Transverse colon (tissue), 4 donors: ENCODE results near the gene BIN2. TPM values are rescaled to one million over a fixed set of nuclear protein-coding genes. Genes with fewer than 3 reads are reported as not detected.
"Not testable (repeated sequence)": the region's sequence is repeated elsewhere in the genome, so short reads cannot be mapped to it uniquely, and the experiment has no call there.

ENCODE experiments used
- DNase-seq: peaks from one replicate; pipeline ENCODE4 v3.0.0-alpha.2; 2019
- H3K27ac ChIP-seq, 4 donors: fragments of 200-600 bp; sonication (generic); 2 replicates each; pipeline ENCODE4 v1.5.1; 2016 to 2018; ENCODE audit warnings: inconsistent platforms in 4 of 4
- H3K27me3 ChIP-seq: fragments of 200-600 bp; sonication (generic); 2 replicates; pipeline ENCODE4 v1.5.1; 2017; ENCODE audit warnings: inconsistent platforms
- H3K36me3 ChIP-seq, 4 donors: fragments of 200-600 bp; sonication (generic); 2 replicates each; pipeline ENCODE4 v1.5.1; 2017 to 2019; ENCODE audit warnings: inconsistent platforms in 4 of 4
- H3K4me1 ChIP-seq, 4 donors: fragments of 200-600 bp; sonication (generic); 2 replicates each; pipeline ENCODE4 v1.5.1; 2017 to 2020; ENCODE audit warnings: inconsistent platforms in 4 of 4
- H3K4me3 ChIP-seq, 4 donors: fragments of 200-600 bp; sonication (generic); 1 replicate in 1 of 4; 2 replicates in 3 of 4; pipeline versions ENCODE4 v1.5.1 to v1.6.1; 2017 to 2019; ENCODE audit warnings: inconsistent platforms in 4 of 4
- H3K9me3 ChIP-seq, 2 donors: fragments of 200-600 bp; sonication (generic); 2 replicates each; pipeline ENCODE4 v1.5.1; 2017 to 2019; ENCODE audit warnings: inconsistent platforms in 2 of 2
- EP300 ChIP-seq: sonication (generic); formaldehyde crosslinking; IDR thresholded peaks from one replicate; pipeline ENCODE4 v1.6.1; 2017; ENCODE audit warnings: antibody characterized with exemption, low read depth
- POLR2A ChIP-seq: fragments of 450-650 bp; IDR thresholded peaks from one replicate; pipeline ENCODE4 v1.6.1; 2016; ENCODE audit warnings: antibody characterized with exemption, mild to moderate bottlenecking, moderate library complexity
- POLR2AphosphoS5 ChIP-seq, 3 donors: sonication (generic); formaldehyde crosslinking; IDR thresholded peaks; one replicate each; pipeline ENCODE4 v1.6.1; 2016; ENCODE audit warnings: antibody characterized with exemption in 3 of 3
- WGBS, 2 donors: methylation state at CpG; one replicate each; pipeline ENCODE4 v1.1.5; 2018; ENCODE audit warnings: low coverage in 1 of 2; 5-methylcytosine and 5-hydroxymethylcytosine counted together
- in situ Hi-C, 4 donors: fragments of 200-750 bp; cut with MboI; loops; one replicate each; pipeline versions ENCODE4 v1.15.0 to v1.15.1; 2017; ENCODE audit warnings: low sequenced_read_pairs in 3 of 4, low pct_ligation_motif_present in 1 of 4, low pct_unique_long_range_greater_than_20kb in 1 of 4
- intact Hi-C: fragments of 100-400 bp; cut with DNase I; formaldehyde crosslinking; loops from one replicate; pipeline ENCODE4 v1.15.1; 2023; ENCODE audit warnings: low total_unique reads
- total RNA-seq, 4 donors: library from RNA; depleted of rRNA; stranded (reverse); fragments of >200 nt; gene quantifications; one replicate each; pipeline ENCODE4 v1.1.0, GENCODE V29; 2016
- TF ChIP-seq, protein P1 (sequence below), 5 experiments: fragments of 200-600 bp in 3 of 5; fragments of 450-650 bp in 2 of 5; sonication (generic) in 3 of 5; IDR thresholded peaks; 1 replicate in 2 of 5; 2 replicates in 3 of 5; pipeline ENCODE4 v1.5.1; 2016 to 2017; ENCODE audit warnings: antibody characterized with exemption in 5 of 5, inconsistent platforms in 3 of 5, mild to moderate bottlenecking in 2 of 5, moderate library complexity in 1 of 5

Gene BIN2
- total RNA-seq, 4 donors from 2014 or later = 4.0 to 28.8 (median 9.0) TPM

DNA sequence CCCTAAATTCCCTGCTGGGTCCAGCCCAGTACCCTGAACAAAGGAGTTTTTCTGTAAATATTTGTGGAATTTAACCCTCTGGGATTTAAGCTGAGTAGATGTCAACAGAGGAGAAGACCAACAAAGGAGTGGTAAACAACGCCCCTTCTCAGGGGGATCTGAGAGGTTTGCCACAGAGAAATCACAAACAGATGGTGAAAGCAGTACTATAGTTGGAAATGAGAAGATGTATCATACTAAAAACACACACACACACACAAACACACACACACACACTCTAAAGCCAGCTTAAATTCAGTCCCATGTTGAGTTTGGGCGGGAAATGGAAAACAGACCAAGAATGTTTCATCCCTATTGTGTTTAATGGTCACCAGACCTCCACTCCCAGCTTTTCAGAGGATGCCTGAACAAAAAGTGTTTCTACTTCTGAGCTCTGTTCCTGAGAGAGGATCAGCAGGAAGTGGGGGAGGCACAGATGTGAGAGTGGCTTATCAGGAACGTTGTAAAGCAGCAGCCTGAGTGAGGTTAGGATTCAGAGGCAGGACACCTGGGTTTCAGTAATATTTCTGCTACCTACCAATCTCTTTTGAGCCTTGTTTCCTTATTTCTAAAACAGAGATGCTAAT lies 3.2 kb downstream of the BIN2 start:
- TF ChIP-seq, protein P1, sequence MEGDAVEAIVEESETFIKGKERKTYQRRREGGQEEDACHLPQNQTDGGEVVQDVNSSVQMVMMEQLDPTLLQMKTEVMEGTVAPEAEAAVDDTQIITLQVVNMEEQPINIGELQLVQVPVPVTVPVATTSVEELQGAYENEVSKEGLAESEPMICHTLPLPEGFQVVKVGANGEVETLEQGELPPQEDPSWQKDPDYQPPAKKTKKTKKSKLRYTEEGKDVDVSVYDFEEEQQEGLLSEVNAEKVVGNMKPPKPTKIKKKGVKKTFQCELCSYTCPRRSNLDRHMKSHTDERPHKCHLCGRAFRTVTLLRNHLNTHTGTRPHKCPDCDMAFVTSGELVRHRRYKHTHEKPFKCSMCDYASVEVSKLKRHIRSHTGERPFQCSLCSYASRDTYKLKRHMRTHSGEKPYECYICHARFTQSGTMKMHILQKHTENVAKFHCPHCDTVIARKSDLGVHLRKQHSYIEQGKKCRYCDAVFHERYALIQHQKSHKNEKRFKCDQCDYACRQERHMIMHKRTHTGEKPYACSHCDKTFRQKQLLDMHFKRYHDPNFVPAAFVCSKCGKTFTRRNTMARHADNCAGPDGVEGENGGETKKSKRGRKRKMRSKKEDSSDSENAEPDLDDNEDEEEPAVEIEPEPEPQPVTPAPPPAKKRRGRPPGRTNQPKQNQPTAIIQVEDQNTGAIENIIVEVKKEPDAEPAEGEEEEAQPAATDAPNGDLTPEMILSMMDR (IDR thresholded peaks at IDR 0.05) = no peak
- TF ChIP-seq EP300 (no peak), POLR2A (no peak), POLR2AphosphoS5 (IDR thresholded peaks at IDR 0.05) (no peak)
- DNase-seq = peak; percentile 46
- no peak overlapping the region for H3K4me3 ChIP-seq
- no peaks in the 10 kb centered on the region for H3K9me3 ChIP-seq
- H3K27ac ChIP-seq = peak overlapping the region in 3 of 4 donors; percentile 31 to 65 (median 55)
- in situ Hi-C loops = no loop called here
- no peaks in the 10 kb centered on the region for H3K36me3 ChIP-seq
- H3K4me1 ChIP-seq = peaks cover 0 to 36% (median 20%) of the 10 kb centered on the region in 4 donors
- no peaks in the 10 kb centered on the region for H3K27me3 ChIP-seq
- intact Hi-C loops = no loop called here
- 26 to 30% methylated on average over 3 of the region's 3 CpGs for WGBS, 2 donors

DNA sequence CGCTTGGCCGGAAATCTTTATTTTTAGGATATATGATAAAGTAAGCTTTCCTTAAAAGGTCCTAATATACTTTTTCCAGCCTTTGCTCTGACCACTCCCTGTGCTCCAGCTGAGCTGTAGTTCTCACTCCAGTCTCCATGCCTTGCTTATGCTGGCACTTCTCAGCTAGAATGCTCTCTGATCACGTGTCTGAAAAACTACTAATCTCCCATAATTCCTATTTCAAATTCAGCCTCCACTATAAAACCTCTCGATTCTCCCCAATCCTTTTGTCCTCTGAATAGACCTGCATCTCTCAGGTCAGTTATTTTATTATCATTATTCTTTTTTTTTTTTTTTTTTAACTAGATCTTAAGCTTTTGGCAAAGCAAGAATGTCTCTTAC lies 3.7 kb downstream of the BIN2 start:
- intact Hi-C loops (no loop called here), in situ Hi-C loops (no loop called here)
- Histone ChIP-seq H3K27me3 (no peaks in the 10 kb centered on the region), H3K9me3 (no peaks in the 10 kb centered on the region), H3K36me3 (no peaks in the 10 kb centered on the region), H3K4me3 (no peak overlapping the region), H3K27ac (peak overlapping the region in 2 of 4 donors; percentile 1 to 65), H3K4me1 (peaks cover 0 to 36% (median 18%) of the 10 kb centered on the region in 4 donors)
- no peak for DNase-seq
- no peak for TF ChIP-seq POLR2A
- TF ChIP-seq EP300 = no peak
- TF ChIP-seq, protein P1 (IDR thresholded peaks at IDR 0.05) = no peak
- no peak for TF ChIP-seq POLR2AphosphoS5 (IDR thresholded peaks at IDR 0.05)
- WGBS, 2 donors = 71 to 77% methylated on average over 4 of the region's 4 CpGs

DNA sequence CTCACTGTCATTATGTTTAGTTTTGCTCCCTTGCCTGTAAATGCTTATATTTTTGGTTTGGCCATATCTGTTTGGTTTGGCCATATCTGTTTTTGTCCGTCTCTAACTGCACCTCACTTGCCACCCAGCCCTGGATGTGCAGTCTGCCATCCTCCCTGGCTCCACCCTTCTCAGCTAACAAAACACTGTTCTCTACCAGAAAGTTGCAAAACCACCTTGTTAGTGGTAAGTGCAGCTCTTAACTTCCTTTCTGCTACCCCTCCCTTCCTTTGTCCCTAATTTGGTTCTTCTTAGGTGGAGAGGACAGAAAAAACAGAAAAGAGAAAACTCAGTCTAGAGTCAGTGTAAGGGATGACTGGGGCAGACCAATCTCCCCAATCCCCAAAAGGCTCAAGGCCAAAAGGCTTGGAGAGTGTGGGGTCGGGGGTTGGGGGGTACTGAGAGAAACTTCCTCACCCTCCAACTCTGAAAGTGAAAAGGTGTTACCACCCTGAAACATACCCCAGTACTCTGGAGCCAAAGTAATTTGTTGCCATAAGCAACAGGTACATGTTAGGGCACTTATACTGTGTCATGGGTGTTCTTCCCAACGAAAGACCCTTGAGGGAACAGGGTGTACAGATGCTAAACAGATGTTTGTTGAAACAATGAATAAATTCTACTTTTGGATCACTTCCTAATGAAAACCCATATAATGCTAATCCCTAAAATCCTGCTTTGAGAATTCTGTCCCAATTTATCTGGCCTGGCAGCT lies 5.0 kb downstream of the BIN2 start:
- intact Hi-C loops (no loop called here), in situ Hi-C loops (no loop called here)
- Histone ChIP-seq H3K9me3 (no peaks in the 10 kb centered on the region), H3K36me3 (no peaks in the 10 kb centered on the region), H3K27ac (peak overlapping the region; percentile 31 to 68 (median 44)), H3K4me3 (no peak overlapping the region), H3K27me3 (no peaks in the 10 kb centered on the region), H3K4me1 (peaks cover 0 to 26% (median 16%) of the 10 kb centered on the region in 4 donors)
- WGBS, 2 donors = 27 to 35% methylated on average over 3 of the region's 3 CpGs
- peak; percentile 46 for DNase-seq
- TF ChIP-seq EP300 (no peak), POLR2AphosphoS5 (IDR thresholded peaks at IDR 0.05) (peak in 1 of 3 donors; percentile 17), POLR2A (no peak)
- TF ChIP-seq, protein P1 (IDR thresholded peaks at IDR 0.05) = no peak

DNA sequence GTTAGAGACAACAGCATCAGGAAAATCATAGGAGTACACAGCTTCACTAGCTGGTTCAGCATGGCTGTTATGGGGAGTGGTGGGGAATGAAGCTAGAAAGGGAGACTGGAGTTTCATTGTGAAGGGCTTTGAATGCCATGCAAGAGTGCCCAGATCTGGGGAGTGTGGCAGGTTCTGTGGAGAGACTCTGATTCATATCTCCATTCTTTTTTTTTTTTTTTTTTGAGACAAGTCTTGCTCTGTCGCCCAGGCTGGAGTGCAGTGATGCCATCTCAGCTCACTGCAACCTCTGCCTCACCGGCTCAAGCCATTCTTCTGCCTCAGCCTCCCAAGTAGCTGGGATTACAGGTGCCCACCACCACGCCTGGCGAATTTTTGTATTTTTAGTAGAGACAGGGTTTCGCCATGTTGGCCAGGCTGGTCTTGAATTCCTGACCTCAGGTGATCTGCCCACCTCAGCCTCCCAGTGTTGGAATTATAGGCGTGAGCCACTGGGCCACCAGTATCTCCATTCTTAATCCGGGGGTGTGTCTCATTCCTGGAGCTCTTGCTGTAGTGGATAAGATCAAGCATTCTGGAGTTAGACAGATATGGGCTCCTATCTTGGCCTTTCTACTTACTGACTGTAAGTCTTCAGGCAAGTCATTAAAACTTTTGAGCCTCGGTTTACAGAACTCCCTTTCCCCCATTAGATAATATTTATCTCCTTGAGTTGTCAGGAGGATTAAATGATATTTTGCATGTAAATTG lies 5.7 kb downstream of the BIN2 start:
- peak overlapping the region; percentile 31 to 68 (median 44) for H3K27ac ChIP-seq
- H3K4me3 ChIP-seq, H3K36me3 ChIP-seq, DNase-seq, in situ Hi-C loops, H3K27me3 ChIP-seq, intact Hi-C loops, H3K9me3 ChIP-seq: not testable (repeated sequence)
- H3K4me1 ChIP-seq = peaks cover 0 to 26% (median 16%) of the 10 kb centered on the region in 4 donors
- 83 to 89% methylated on average over 3 to 8 of the region's 8 CpGs for WGBS, 2 donors
